ENCODE measurements around the gene PHOSPHO1. TPM values are rescaled to one million over a fixed set of nuclear protein-coding genes. Genes with fewer than 3 reads are reported as not detected.
"Not testable (repeated sequence)": the region's sequence is repeated elsewhere in the genome, so short reads cannot be mapped to it uniquely, and the experiment has no call there.

PHOSPHO1 gene
- total RNA-seq, 5 donors from 2014 or later (not counting 1 experiment from before 2014, with no cell fraction given) = 0.13 TPM; not detected in 4

- H3K9me3 ChIP-seq; ATAC-seq (replicated peaks in 1 of 4); H3K36me3 Mint-ChIP-seq; H3K27ac ChIP-seq (ENCODE audit: low read length); H3K4me3 Mint-ChIP-seq; H3K4me1 ChIP-seq (ENCODE audit: control insufficient read depth in 1 of 2, extremely low read depth in 1 of 2, insufficient read depth in 2 of 2, low read length in 2 of 2); POLR2A ChIA-PET; H3K27me3 ChIP-seq (replicated peaks in 1 of 2; ENCODE audit: control insufficient read depth in 2 of 2, extremely low read depth in 1 of 2, insufficient read depth in 2 of 2, low read length in 1 of 2); H3K27ac Mint-ChIP-seq; DNase-seq; H3K36me3 ChIP-seq (ENCODE audit: control insufficient read depth in 2 of 2, extremely low read depth in 1 of 2, insufficient read depth in 1 of 2, low read length in 1 of 2); H3K4me3 ChIP-seq (ENCODE audit: control insufficient read depth in 1 of 2, extremely low read depth in 1 of 2, low read length in 1 of 2); H3K9me3 Mint-ChIP-seq; H3K4me1 Mint-ChIP-seq; H3K27me3 Mint-ChIP-seq: not testable (repeated sequence)
- CTCF ChIA-PET = interaction anchor here in 1 of 2 donors (0.7 to 0.8 kb wide), 2 partner anchors 43 to 131 kb away, joined by 3 to 11 read pairs; no protein-coding TSS in a partner anchor
- whole genome bisulfite sequencing (ENCODE audit: insufficient coverage) = no CpG with 5 or more reads among the region's 1 CpG
Observed at GRCh38 chr17:49185381-49185780, 45.2 kb downstream of the PHOSPHO1 start.

- ATAC-seq (replicated peaks in 1 of 4); H3K27me3 ChIP-seq (replicated peaks in 1 of 2; ENCODE audit: control insufficient read depth in 2 of 2, extremely low read depth in 1 of 2, insufficient read depth in 2 of 2, low read length in 1 of 2); H3K4me1 Mint-ChIP-seq; H3K27ac ChIP-seq (ENCODE audit: low read length); H3K9me3 Mint-ChIP-seq; H3K27ac Mint-ChIP-seq; POLR2A ChIA-PET; H3K4me3 Mint-ChIP-seq; DNase-seq; H3K36me3 Mint-ChIP-seq; H3K4me1 ChIP-seq (ENCODE audit: control insufficient read depth in 1 of 2, extremely low read depth in 1 of 2, insufficient read depth in 2 of 2, low read length in 2 of 2); H3K4me3 ChIP-seq (ENCODE audit: control insufficient read depth in 1 of 2, extremely low read depth in 1 of 2, low read length in 1 of 2); H3K9me3 ChIP-seq; H3K27me3 Mint-ChIP-seq; CTCF ChIA-PET; H3K36me3 ChIP-seq (ENCODE audit: control insufficient read depth in 2 of 2, extremely low read depth in 1 of 2, insufficient read depth in 1 of 2, low read length in 1 of 2): not testable (repeated sequence)
Observed at GRCh38 chr17:49184522-49184921, 46.1 kb downstream of the PHOSPHO1 start.

GRCh38 chr17:49183801-49184200 lies 46.8 kb downstream of the PHOSPHO1 start:
- Histone ChIP-seq H3K4me3 (ENCODE audit: control insufficient read depth in 1 of 2, extremely low read depth in 1 of 2, low read length in 1 of 2) (no peak overlapping the region), H3K36me3 (ENCODE audit: control insufficient read depth in 2 of 2, extremely low read depth in 1 of 2, insufficient read depth in 1 of 2, low read length in 1 of 2) (no peaks in the 10 kb centered on the region), H3K4me1 (ENCODE audit: control insufficient read depth in 1 of 2, extremely low read depth in 1 of 2, insufficient read depth in 2 of 2, low read length in 2 of 2) (peaks cover 0 to 6% of the 10 kb centered on the region in 2 experiments), H3K9me3 (peaks cover 2% of the 10 kb centered on the region), H3K27me3 (replicated peaks in 1 of 2; ENCODE audit: control insufficient read depth in 2 of 2, extremely low read depth in 1 of 2, insufficient read depth in 2 of 2, low read length in 1 of 2) (peaks cover 0 to 2% of the 10 kb centered on the region in 2 experiments), H3K27ac (ENCODE audit: low read length) (no peak overlapping the region)
- peaks cover 0 to 7% (median 7%) of the 10 kb centered on the region in 3 donors for H3K9me3 Mint-ChIP-seq
- ChIA-PET CTCF (interaction anchor here in 1 of 2 donors (1.0 kb wide), 1 partner anchor 43 kb away, joined by 7 read pairs; no protein-coding TSS in a partner anchor), POLR2A (no interaction called here)
- 96% methylated on average over 6 of the region's 7 CpGs for WGBS (ENCODE audit: insufficient coverage)
- no peak overlapping the region for H3K4me3 Mint-ChIP-seq
- H3K4me1 Mint-ChIP-seq = peaks cover 0 to 5% (median 4%) of the 10 kb centered on the region in 3 donors
- peaks cover 9% of the 10 kb centered on the region for H3K36me3 Mint-ChIP-seq
- DNase-seq (no peak), ATAC-seq (replicated peaks in 1 of 4) (no peak)
- peaks cover 0 to 3% of the 10 kb centered on the region in 2 donors for H3K27me3 Mint-ChIP-seq
- H3K27ac Mint-ChIP-seq = no peak overlapping the region

GRCh38 chr17:49183341-49183740 lies 47.2 kb downstream of the PHOSPHO1 start:
- ATAC-seq (replicated peaks in 1 of 4) = no peak
- Mint-ChIP-seq H3K9me3 (peaks cover 0 to 7% (median 7%) of the 10 kb centered on the region in 3 donors), H3K4me3 (no peak overlapping the region), H3K4me1 (peaks cover 0 to 5% (median 4%) of the 10 kb centered on the region in 3 donors), H3K27me3 (peaks cover 0 to 3% of the 10 kb centered on the region in 2 donors), H3K36me3 (peaks cover 9% of the 10 kb centered on the region), H3K27ac (no peak overlapping the region)
- Histone ChIP-seq H3K36me3 (ENCODE audit: control insufficient read depth in 2 of 2, extremely low read depth in 1 of 2, insufficient read depth in 1 of 2, low read length in 1 of 2) (no peaks in the 10 kb centered on the region), H3K27ac (ENCODE audit: low read length) (no peak overlapping the region), H3K27me3 (replicated peaks in 1 of 2; ENCODE audit: control insufficient read depth in 2 of 2, extremely low read depth in 1 of 2, insufficient read depth in 2 of 2, low read length in 1 of 2) (peaks cover 0 to 2% of the 10 kb centered on the region in 2 experiments), H3K4me1 (ENCODE audit: control insufficient read depth in 1 of 2, extremely low read depth in 1 of 2, insufficient read depth in 2 of 2, low read length in 2 of 2) (peaks cover 0 to 6% of the 10 kb centered on the region in 2 experiments), H3K9me3 (peaks cover 2% of the 10 kb centered on the region), H3K4me3 (ENCODE audit: control insufficient read depth in 1 of 2, extremely low read depth in 1 of 2, low read length in 1 of 2) (no peak overlapping the region)
- ChIA-PET POLR2A (no interaction called here), CTCF (interaction anchor here in 1 of 2 donors (1.0 kb wide), 1 partner anchor 44 kb away, joined by 7 read pairs; no protein-coding TSS in a partner anchor)
- WGBS (ENCODE audit: insufficient coverage) = 83% methylated on average over 4 of the region's 5 CpGs
- no peak for DNase-seq

- ChIA-PET POLR2A (no interaction called here), CTCF (interaction anchor here (0.6 to 2.3 kb wide), 12 partner anchors 9 to 596 kb away, joined by 3 to 10 read pairs (median 6); partner anchors contain the start of gene PHOSPHO1 (in 1 of the 2))
- peaks cover 6% of the 10 kb centered on the region for H3K9me3 ChIP-seq
- no peak overlapping the region for H3K4me3 Mint-ChIP-seq
- no peaks in the 10 kb centered on the region for H3K36me3 ChIP-seq (ENCODE audit: control insufficient read depth in 2 of 2, extremely low read depth in 1 of 2, insufficient read depth in 1 of 2, low read length in 1 of 2)
- DNase-seq (no peak), ATAC-seq (replicated peaks in 1 of 4) (no peak)
- 86% methylated on average over 4 of the region's 6 CpGs for WGBS (ENCODE audit: insufficient coverage)
- H3K27me3 ChIP-seq (replicated peaks in 1 of 2; ENCODE audit: control insufficient read depth in 2 of 2, extremely low read depth in 1 of 2, insufficient read depth in 2 of 2, low read length in 1 of 2) = peaks cover 0 to 10% of the 10 kb centered on the region in 2 experiments
- peaks cover 0 to 17% (median 15%) of the 10 kb centered on the region in 3 donors for H3K9me3 Mint-ChIP-seq
- H3K36me3 Mint-ChIP-seq = peaks cover 13% of the 10 kb centered on the region
- peaks cover 0 to 5% (median 4%) of the 10 kb centered on the region in 3 donors for H3K4me1 Mint-ChIP-seq
- peaks cover 0 to 6% of the 10 kb centered on the region in 2 experiments for H3K4me1 ChIP-seq (ENCODE audit: control insufficient read depth in 1 of 2, extremely low read depth in 1 of 2, insufficient read depth in 2 of 2, low read length in 2 of 2)
- H3K27ac Mint-ChIP-seq = no peak overlapping the region
- H3K27me3 Mint-ChIP-seq = peaks cover 0 to 3% of the 10 kb centered on the region in 2 donors
- H3K4me3 ChIP-seq (ENCODE audit: control insufficient read depth in 1 of 2, extremely low read depth in 1 of 2, low read length in 1 of 2) = no peak overlapping the region
- H3K27ac ChIP-seq (ENCODE audit: low read length) = no peak overlapping the region
Observed at GRCh38 chr17:49180998-49181635, 49.5 kb downstream of the PHOSPHO1 start.

- ATAC-seq (replicated peaks in 1 of 4) (peak in 2 of 4 experiments; percentile 33 to 61), DNase-seq (peak in 33 of 35 experiments; percentile 5 to 83 (median 53))
- Histone ChIP-seq H3K4me1 (ENCODE audit: control insufficient read depth in 1 of 2, extremely low read depth in 1 of 2, insufficient read depth in 2 of 2, low read length in 2 of 2) (peaks cover 0 to 6% of the 10 kb centered on the region in 2 experiments), H3K36me3 (ENCODE audit: control insufficient read depth in 2 of 2, extremely low read depth in 1 of 2, insufficient read depth in 1 of 2, low read length in 1 of 2) (no peaks in the 10 kb centered on the region), H3K9me3 (peaks cover 7% of the 10 kb centered on the region), H3K27ac (ENCODE audit: low read length) (no peak overlapping the region), H3K4me3 (ENCODE audit: control insufficient read depth in 1 of 2, extremely low read depth in 1 of 2, low read length in 1 of 2) (no peak overlapping the region), H3K27me3 (replicated peaks in 1 of 2; ENCODE audit: control insufficient read depth in 2 of 2, extremely low read depth in 1 of 2, insufficient read depth in 2 of 2, low read length in 1 of 2) (peaks cover 0 to 10% of the 10 kb centered on the region in 2 experiments)
- Mint-ChIP-seq H3K27me3 (peaks cover 1 to 4% of the 10 kb centered on the region in 2 donors), H3K36me3 (peaks cover 14% of the 10 kb centered on the region), H3K4me1 (peaks cover 0 to 5% (median 4%) of the 10 kb centered on the region in 3 donors), H3K4me3 (peak overlapping the region in 1 of 3 donors; percentile 31), H3K9me3 (peaks cover 0 to 23% (median 16%) of the 10 kb centered on the region in 3 donors), H3K27ac (no peak overlapping the region)
- ChIA-PET CTCF (interaction anchor here (0.5 to 2.3 kb wide), 21 partner anchors 9 to 816 kb away, joined by 3 to 10 read pairs (median 5); partner anchors contain the start of genes NGFR (in 1 of the 2) and PHOSPHO1 (in 1 of the 2)), POLR2A (interaction anchor here in 1 of 2 donors (0.6 kb wide), 2 partner anchors 482 to 551 kb away, joined by 3 to 5 read pairs; no protein-coding TSS in a partner anchor)
- WGBS (ENCODE audit: insufficient coverage) = no CpG with 5 or more reads among the region's 5 CpGs
Observed at GRCh38 chr17:49180303-49180702, 50.3 kb downstream of the PHOSPHO1 start.

Data from T-cell (primary cell).